ENCODE data around the gene COIL. TPM values are rescaled to one million over a fixed set of nuclear protein-coding genes. Genes with fewer than 3 reads are reported as not detected.

The COIL gene
- total and polyA plus RNA-seq, 2 of the 13 experiments (the other 11 are each of a cell fraction or from before 2014, with no cell fraction given): 8.1 to 29.4 TPM

DNA sequence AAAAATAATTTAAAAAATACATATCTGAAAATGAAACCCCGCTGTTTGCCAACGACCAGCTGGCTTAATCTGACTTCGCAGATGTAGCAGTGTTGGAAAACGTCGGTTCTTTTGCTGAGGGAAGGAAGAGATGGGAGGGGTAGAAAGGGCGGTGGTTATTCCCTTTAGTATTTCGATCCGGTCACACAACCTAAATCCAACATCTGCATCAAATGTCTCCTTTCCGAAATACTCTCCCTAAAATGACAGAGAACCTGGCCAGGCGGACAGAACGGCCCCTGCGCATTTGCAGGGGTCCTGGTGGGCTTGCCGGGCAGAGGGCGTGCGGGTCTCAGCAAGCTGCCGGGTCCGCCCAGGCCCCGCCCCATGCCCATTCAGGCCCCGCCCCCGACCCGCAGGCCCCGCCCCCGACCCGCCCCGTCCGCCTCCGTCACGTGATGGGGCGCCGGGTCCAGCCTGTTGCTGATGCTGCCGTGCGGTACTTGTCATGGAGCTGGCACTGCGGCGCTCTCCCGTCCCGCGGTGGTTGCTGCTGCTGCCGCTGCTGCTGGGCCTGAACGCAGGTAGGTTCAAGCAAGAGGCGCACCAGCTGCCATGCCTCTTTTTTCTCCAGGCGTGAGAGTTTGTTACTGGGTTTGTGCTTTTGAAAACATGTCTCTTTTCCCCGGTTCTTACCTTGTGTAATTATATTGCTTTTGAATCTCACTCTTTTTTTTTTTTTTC lies 17.0 kb upstream of the COIL start, which contains the start of gene SCPEP1 (continued):
- TF ChIP-seq SRSF1 (optimal IDR thresholded peaks at IDR 0.05; ENCODE audit: low read depth, low read length): no peak
- no peak for TF ChIP-seq TCF12 (IDR thresholded peaks at IDR 0.05)
- TF ChIP-seq TCF12 (CRISPR knock-in tag; IDR thresholded peaks at IDR 0.05): no peak
- TF ChIP-seq, protein P1, sequence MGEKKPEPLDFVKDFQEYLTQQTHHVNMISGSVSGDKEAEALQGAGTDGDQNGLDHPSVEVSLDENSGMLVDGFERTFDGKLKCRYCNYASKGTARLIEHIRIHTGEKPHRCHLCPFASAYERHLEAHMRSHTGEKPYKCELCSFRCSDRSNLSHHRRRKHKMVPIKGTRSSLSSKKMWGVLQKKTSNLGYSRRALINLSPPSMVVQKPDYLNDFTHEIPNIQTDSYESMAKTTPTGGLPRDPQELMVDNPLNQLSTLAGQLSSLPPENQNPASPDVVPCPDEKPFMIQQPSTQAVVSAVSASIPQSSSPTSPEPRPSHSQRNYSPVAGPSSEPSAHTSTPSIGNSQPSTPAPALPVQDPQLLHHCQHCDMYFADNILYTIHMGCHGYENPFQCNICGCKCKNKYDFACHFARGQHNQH (CRISPR knock-in tag; IDR thresholded peaks at IDR 0.05): no peak
- no peak for TF ChIP-seq SALL2 (CRISPR knock-in tag; IDR thresholded peaks at IDR 0.05)
- TF ChIP-seq ZNF569 (CRISPR knock-in tag; IDR thresholded peaks at IDR 0.05; ENCODE audit: borderline replicate concordance): no peak
- TF ChIP-seq PTBP1 (IDR thresholded peaks at IDR 0.05; ENCODE audit: low read depth, low read length, poor library complexity, severe bottlenecking): no peak
- no peak for TF ChIP-seq ZNF431 (CRISPR knock-in tag; IDR thresholded peaks at IDR 0.05; ENCODE audit: borderline replicate concordance, low read depth)
- TF ChIP-seq, protein P2, sequence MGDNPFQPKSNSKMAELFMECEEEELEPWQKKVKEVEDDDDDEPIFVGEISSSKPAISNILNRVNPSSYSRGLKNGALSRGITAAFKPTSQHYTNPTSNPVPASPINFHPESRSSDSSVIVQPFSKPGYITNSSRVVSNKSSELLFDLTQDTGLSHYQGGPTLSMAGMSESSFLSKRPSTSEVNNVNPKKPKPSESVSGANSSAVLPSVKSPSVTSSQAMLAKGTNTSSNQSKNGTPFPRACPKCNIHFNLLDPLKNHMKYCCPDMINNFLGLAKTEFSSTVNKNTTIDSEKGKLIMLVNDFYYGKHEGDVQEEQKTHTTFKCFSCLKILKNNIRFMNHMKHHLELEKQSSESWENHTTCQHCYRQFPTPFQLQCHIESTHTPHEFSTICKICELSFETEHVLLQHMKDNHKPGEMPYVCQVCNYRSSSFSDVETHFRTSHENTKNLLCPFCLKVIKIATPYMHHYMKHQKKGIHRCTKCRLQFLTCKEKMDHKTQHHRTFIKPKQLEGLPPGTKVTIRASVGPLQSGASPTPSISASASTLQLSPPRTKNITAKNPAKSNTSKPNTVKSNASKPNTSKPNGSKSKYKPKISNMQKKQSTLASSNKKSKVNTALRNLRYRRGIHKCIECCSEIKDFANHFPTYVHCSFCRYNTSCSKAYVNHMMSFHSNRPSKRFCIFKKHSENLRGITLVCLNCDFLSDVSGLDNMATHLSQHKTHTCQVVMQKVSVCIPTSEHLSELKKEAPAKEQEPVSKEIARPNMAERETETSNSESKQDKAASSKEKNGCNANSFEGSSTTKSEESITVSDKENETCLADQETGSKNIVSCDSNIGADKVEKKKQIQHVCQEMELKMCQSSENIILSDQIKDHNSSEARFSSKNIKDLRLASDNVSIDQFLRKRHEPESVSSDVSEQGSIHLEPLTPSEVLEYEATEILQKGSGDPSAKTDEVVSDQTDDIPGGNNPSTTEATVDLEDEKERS (CRISPR knock-in tag; IDR thresholded peaks at IDR 0.05): no peak
- TF ChIP-seq, protein P3, sequence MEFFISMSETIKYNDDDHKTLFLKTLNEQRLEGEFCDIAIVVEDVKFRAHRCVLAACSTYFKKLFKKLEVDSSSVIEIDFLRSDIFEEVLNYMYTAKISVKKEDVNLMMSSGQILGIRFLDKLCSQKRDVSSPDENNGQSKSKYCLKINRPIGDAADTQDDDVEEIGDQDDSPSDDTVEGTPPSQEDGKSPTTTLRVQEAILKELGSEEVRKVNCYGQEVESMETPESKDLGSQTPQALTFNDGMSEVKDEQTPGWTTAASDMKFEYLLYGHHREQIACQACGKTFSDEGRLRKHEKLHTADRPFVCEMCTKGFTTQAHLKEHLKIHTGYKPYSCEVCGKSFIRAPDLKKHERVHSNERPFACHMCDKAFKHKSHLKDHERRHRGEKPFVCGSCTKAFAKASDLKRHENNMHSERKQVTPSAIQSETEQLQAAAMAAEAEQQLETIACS (CRISPR knock-in tag; IDR thresholded peaks at IDR 0.05): no peak
- TF ChIP-seq, protein P4, sequence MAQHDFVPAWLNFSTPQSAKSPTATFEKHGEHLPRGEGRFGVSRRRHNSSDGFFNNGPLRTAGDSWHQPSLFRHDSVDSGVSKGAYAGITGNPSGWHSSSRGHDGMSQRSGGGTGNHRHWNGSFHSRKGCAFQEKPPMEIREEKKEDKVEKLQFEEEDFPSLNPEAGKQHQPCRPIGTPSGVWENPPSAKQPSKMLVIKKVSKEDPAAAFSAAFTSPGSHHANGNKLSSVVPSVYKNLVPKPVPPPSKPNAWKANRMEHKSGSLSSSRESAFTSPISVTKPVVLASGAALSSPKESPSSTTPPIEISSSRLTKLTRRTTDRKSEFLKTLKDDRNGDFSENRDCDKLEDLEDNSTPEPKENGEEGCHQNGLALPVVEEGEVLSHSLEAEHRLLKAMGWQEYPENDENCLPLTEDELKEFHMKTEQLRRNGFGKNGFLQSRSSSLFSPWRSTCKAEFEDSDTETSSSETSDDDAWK (CRISPR knock-in tag; IDR thresholded peaks at IDR 0.05): no peak
- TF ChIP-seq TCF7L2 (IDR thresholded peaks at IDR 0.05; ENCODE audit: low read depth, low read length): no peak
- TF ChIP-seq, protein P5, sequence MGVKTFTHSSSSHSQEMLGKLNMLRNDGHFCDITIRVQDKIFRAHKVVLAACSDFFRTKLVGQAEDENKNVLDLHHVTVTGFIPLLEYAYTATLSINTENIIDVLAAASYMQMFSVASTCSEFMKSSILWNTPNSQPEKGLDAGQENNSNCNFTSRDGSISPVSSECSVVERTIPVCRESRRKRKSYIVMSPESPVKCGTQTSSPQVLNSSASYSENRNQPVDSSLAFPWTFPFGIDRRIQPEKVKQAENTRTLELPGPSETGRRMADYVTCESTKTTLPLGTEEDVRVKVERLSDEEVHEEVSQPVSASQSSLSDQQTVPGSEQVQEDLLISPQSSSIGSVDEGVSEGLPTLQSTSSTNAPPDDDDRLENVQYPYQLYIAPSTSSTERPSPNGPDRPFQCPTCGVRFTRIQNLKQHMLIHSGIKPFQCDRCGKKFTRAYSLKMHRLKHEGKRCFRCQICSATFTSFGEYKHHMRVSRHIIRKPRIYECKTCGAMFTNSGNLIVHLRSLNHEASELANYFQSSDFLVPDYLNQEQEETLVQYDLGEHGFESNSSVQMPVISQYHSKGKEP (CRISPR knock-in tag; IDR thresholded peaks at IDR 0.05): no peak
- no peak for TF ChIP-seq SP5 (CRISPR knock-in tag; IDR thresholded peaks at IDR 0.05; ENCODE audit: borderline replicate concordance, low read depth)
- TF ChIP-seq HOXA9 (CRISPR knock-in tag; IDR thresholded peaks at IDR 0.05; ENCODE audit: borderline replicate concordance): no peak
- TF ChIP-seq ZEB1 (IDR thresholded peaks at IDR 0.05; ENCODE audit: insufficient replicate concordance, low read depth): no peak
- TF ChIP-seq AGO2 (optimal IDR thresholded peaks at IDR 0.05; ENCODE audit: low read depth, low read length): no peak
- no peak for TF ChIP-seq CREB1 (IDR thresholded peaks at IDR 0.05)
- no peak for TF ChIP-seq CREB1 (CRISPR knock-in tag; IDR thresholded peaks at IDR 0.05)
- TF ChIP-seq ZNF570 (CRISPR knock-in tag; IDR thresholded peaks at IDR 0.05; ENCODE audit: borderline replicate concordance): no peak
- no peak; the same call in 1 of the 2 replicates for TF ChIP-seq ZSCAN21 (CRISPR knock-in tag; IDR thresholded peaks at IDR 0.05; ENCODE audit: borderline replicate concordance)
- peak; percentile 46; the same call in 1 of the 2 replicates for TF ChIP-seq ARNTL (CRISPR knock-in tag; IDR thresholded peaks at IDR 0.05)
